HepG2 (cell line): ENCODE results near the gene FAM228B. TPM values are rescaled to one million over a fixed set of nuclear protein-coding genes. Genes with fewer than 3 reads are reported as not detected.

Experiments used
- ARNT ChIP-seq: fragments of 450-650 bp; IDR thresholded peaks from 2 replicates; pipeline ENCODE4 v1.6.1; 2017
- BHLHE40 ChIP-seq: IDR thresholded peaks from 2 replicates; pipeline ENCODE4 v1.6.1; 2011; ENCODE audit warnings: low read length, improper control_type of control experiment
- JARID2 ChIP-seq: sonication (generic); formaldehyde crosslinking; IDR thresholded peaks from 2 replicates; pipeline ENCODE4 v1.8.1; 2023; ENCODE audit warnings: missing genetic modification reagents, inconsistent platforms; ENCODE audit not compliant: insufficient replicate concordance
- MXI1 ChIP-seq: IDR thresholded peaks from 3 replicates; pipeline ENCODE4 v1.6.1; 2012; ENCODE audit warnings: low read depth, low read length, inconsistent platforms, borderline replicate concordance
- NCOA1 ChIP-seq: sonication (generic); formaldehyde crosslinking; IDR thresholded peaks from 2 replicates; pipeline ENCODE4 v1.9.0; 2021; ENCODE audit warnings: missing genetic modification reagents
- PTBP1 ChIP-seq: fragments of 200-400 bp; formaldehyde crosslinking; IDR thresholded peaks from 2 replicates; pipeline ENCODE4 v1.6.1; 2018; ENCODE audit warnings: low read length, low read depth; ENCODE audit not compliant: poor library complexity, severe bottlenecking
- RBAK ChIP-seq: sonication (generic); formaldehyde crosslinking; IDR thresholded peaks from 2 replicates; pipeline ENCODE4 v1.5.1; 2020; ENCODE audit warnings: mild to moderate bottlenecking, missing genetic modification reagents
- SIN3B ChIP-seq: fragments of 150-350 bp; IDR thresholded peaks from 2 replicates; pipeline ENCODE4 v1.6.1; 2014; ENCODE audit warnings: low read length
- ZBTB10 ChIP-seq: sonication (generic); formaldehyde crosslinking; IDR thresholded peaks from 2 replicates; pipeline ENCODE4 v1.4.0; 2020; ENCODE audit warnings: missing genetic modification reagents, borderline replicate concordance
- ZEB1 ChIP-seq: IDR thresholded peaks from 2 replicates; pipeline ENCODE4 v1.6.1; 2012; ENCODE audit warnings: mild to moderate bottlenecking, low read depth, inconsistent platforms; ENCODE audit not compliant: insufficient replicate concordance
- ZFP36 ChIP-seq: fragments of 150-350 bp; IDR thresholded peaks from 2 replicates; pipeline ENCODE4 v1.6.1; 2018; ENCODE audit warnings: borderline replicate concordance, low read length, low read depth; ENCODE audit not compliant: partially characterized antibody
- ZHX2 ChIP-seq, 2 experiments: sonication (generic) in 1 of 2; formaldehyde crosslinking in 1 of 2; IDR thresholded peaks; 2 replicates each; pipeline versions ENCODE4 v1.6.1 to v1.9.0; 2014 to 2022; ENCODE audit warnings: antibody characterized with exemption in 1 of 2, borderline replicate concordance in 1 of 2, inconsistent platforms in 1 of 2, low read depth in 1 of 2, missing genetic modification reagents in 1 of 2
- ZNF260 ChIP-seq: sonication (generic); formaldehyde crosslinking; IDR thresholded peaks from 2 replicates; pipeline ENCODE4 v1.4.0; 2020; ENCODE audit warnings: missing genetic modification reagents, low read depth, mild to moderate bottlenecking, borderline replicate concordance
- ZNF33B ChIP-seq: sonication (generic); formaldehyde crosslinking; IDR thresholded peaks from 2 replicates; pipeline ENCODE4 v1.5.1; 2020; ENCODE audit warnings: mild to moderate bottlenecking, missing genetic modification reagents
- ZNF737 ChIP-seq: sonication (generic); formaldehyde crosslinking; IDR thresholded peaks from 2 replicates; pipeline ENCODE4 v1.5.0; 2020; ENCODE audit warnings: missing genetic modification reagents, mild to moderate bottlenecking, borderline replicate concordance
- polyA plus RNA-seq, 8 experiments: library from polyadenylated mRNA; depleted of rRNA in 3 of 8; stranded (reverse) in 7 of 8; unstranded in 1 of 8; fragments of >200 nt; fragmentation: Illumina TruSeq in 4 of 8; extraction: Trizol in 4 of 8; gene quantifications; 2 replicates each; pipeline versions ENCODE4 v1.2.1 to v1.2.3, GENCODE V29; 2011 to 2016; ENCODE audit warnings: low read depth in 4 of 8, missing spikeins in 1 of 8, mixed read lengths in 1 of 8; ENCODE audit not compliant: insufficient read depth in 1 of 8
- total RNA-seq, 5 experiments: library from RNA; depleted of rRNA; stranded (reverse); fragments of >200 nt; fragmentation: Illumina TruSeq; extraction: Trizol; gene quantifications; 2 replicates each; pipeline ENCODE4 v1.2.3, GENCODE V29; 2016; ENCODE audit warnings: low read depth in 1 of 5
- TF ChIP-seq, protein P1 (sequence below): conservative IDR thresholded peaks from 2 replicates; pipeline ENCODE4 v1.6.1; 2018; ENCODE audit warnings: missing genetic modification reagents
- TF ChIP-seq, protein P2 (sequence below): sonication (generic); formaldehyde crosslinking; IDR thresholded peaks from 2 replicates; pipeline ENCODE4 v1.8.1; 2023; ENCODE audit warnings: missing genetic modification reagents, mild to moderate bottlenecking, borderline replicate concordance

Gene FAM228B
- total and polyA plus RNA-seq, 2 of the 13 experiments (the other 11 are each of a cell fraction or from before 2014, with no cell fraction given) = 0.79 to 1.1 TPM

GRCh38 chr2:24075915-24076848 is 47.1 kb upstream of the FAM228B start, which contains the start of gene SF3B6 (continued):
- TF ChIP-seq ZBTB10 (CRISPR knock-in tag) (no peak; the same call in 1 of the 2 replicates), ZNF33B (CRISPR knock-in tag) (peak; percentile 92), BHLHE40 (no peak), PTBP1 (peak; percentile 95), ZFP36 (no peak), ARNT (no peak), ZNF260 (CRISPR knock-in tag) (peak; percentile 90; the same call in 1 of the 2 replicates), MXI1 (peak; percentile 74; the same call in 1 of the 3 replicates), ZHX2 (IDR thresholded peaks at IDR 0.05; ENCODE audit: low read depth) (peak; percentile 94), ZHX2 (CRISPR knock-in tag; IDR thresholded peaks at IDR 0.05; ENCODE audit: borderline replicate concordance) (no peak), ZEB1 (peak; percentile 98), SIN3B (peak; percentile 90), NCOA1 (no peak), RBAK (CRISPR knock-in tag) (0 out of 2 replicates have a peak, but pooled peaks have one; percentile 71), JARID2 (CRISPR knock-in tag) (peak; percentile 61), ZNF737 (CRISPR knock-in tag) (no peak; the same call in 1 of the 2 replicates)
- TF ChIP-seq, protein P1, sequence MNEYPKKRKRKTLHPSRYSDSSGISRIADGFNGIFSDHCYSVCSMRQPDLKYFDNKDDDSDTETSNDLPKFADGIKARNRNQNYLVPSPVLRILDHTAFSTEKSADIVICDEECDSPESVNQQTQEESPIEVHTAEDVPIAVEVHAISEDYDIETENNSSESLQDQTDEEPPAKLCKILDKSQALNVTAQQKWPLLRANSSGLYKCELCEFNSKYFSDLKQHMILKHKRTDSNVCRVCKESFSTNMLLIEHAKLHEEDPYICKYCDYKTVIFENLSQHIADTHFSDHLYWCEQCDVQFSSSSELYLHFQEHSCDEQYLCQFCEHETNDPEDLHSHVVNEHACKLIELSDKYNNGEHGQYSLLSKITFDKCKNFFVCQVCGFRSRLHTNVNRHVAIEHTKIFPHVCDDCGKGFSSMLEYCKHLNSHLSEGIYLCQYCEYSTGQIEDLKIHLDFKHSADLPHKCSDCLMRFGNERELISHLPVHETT (CRISPR knock-in tag) = peak; percentile 99
- TF ChIP-seq, protein P2, sequence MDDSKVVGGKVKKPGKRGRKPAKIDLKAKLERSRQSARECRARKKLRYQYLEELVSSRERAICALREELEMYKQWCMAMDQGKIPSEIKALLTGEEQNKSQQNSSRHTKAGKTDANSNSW = peak; percentile 61; the same call in 1 of the 2 replicates
